OCI-LY7 (cell line): Measurements from ENCODE around the gene IGFBP6. TPM values are rescaled to one million over a fixed set of nuclear protein-coding genes. Genes with fewer than 3 reads are reported as not detected.

Experiments used
- BruUV-seq: library from RNA; stranded (reverse); fragments of 400-500 nt; replicated peaks from 2 replicates; lab custom pipeline; 2021; lab: Mats Ljungman, UMichigan
- CTCF ChIA-PET: fragments of 300-600 bp; sonication (Branson Sonifier 250); formaldehyde crosslinking; loops from one replicate; lab custom pipeline; 2022; ENCODE audit warnings: antibody characterized with exemption; ENCODE audit not compliant: unreplicated experiment; lab: Charles Lee
- POLR2A ChIA-PET: fragments of 300-600 bp; sonication (Branson Sonifier 250); formaldehyde crosslinking; loops from one replicate; lab custom pipeline; 2022; ENCODE audit warnings: antibody characterized with exemption; lab: Charles Lee
- DNase-seq: peaks from one replicate; pipeline ENCODE4 v3.0.0-alpha.2; 2015; ENCODE audit warnings: low spot score
- H2AFZ ChIP-seq: fragments of 200-600 bp; sonication (generic), shearing (Covaris generic); 2 replicates; pipeline ENCODE4 v1.6.1; 2014; ENCODE audit warnings: mild to moderate bottlenecking, antibody characterized with exemption, low read length, moderate library complexity
- H3K27ac ChIP-seq: fragments of 200-600 bp; sonication (generic); 2 replicates; pipeline ENCODE4 v1.5.1; 2014; ENCODE audit warnings: mixed run types, low read depth, mild to moderate bottlenecking, moderate library complexity, low read length, inconsistent platforms; ENCODE audit not compliant: poor library complexity, severe bottlenecking
- H3K36me3 ChIP-seq: fragments of 200-600 bp; sonication (generic); 2 replicates; pipeline ENCODE4 v1.6.1; 2014; ENCODE audit warnings: mild to moderate bottlenecking, antibody characterized with exemption, low read length, moderate library complexity, mixed read lengths; ENCODE audit not compliant: insufficient read depth
- H3K4me1 ChIP-seq: fragments of 200-600 bp; sonication (generic); 2 replicates; pipeline ENCODE4 v1.5.1; 2014; ENCODE audit warnings: mild to moderate bottlenecking, low read length; ENCODE audit not compliant: insufficient read depth, poor library complexity, severe bottlenecking
- H3K4me2 ChIP-seq: fragments of 200-600 bp; sonication (generic); 2 replicates; pipeline ENCODE4 v1.6.1; 2014; ENCODE audit warnings: mild to moderate bottlenecking, low read length
- H3K4me3 ChIP-seq: fragments of 200-600 bp; sonication (generic); 2 replicates; pipeline ENCODE4 v1.5.1; 2014; ENCODE audit warnings: mild to moderate bottlenecking, low read depth, low read length; ENCODE audit not compliant: poor library complexity, severe bottlenecking
- H3K79me2 ChIP-seq: fragments of 200-600 bp; sonication (generic); 2 replicates; pipeline ENCODE4 v1.6.1; 2016; ENCODE audit warnings: low read depth, mild to moderate bottlenecking, low read length, moderate library complexity, mixed read lengths; ENCODE audit not compliant: insufficient read depth
- H3K9me2 ChIP-seq: fragments of 200-600 bp; sonication (generic); 2 replicates; pipeline ENCODE4 v1.6.1; 2016; ENCODE audit warnings: mild to moderate bottlenecking, low read length, mixed read lengths; ENCODE audit not compliant: insufficient read depth
- H3K9me3 ChIP-seq: fragments of 200-600 bp; sonication (generic); 2 replicates; pipeline ENCODE4 v1.6.1; 2014; ENCODE audit warnings: mild to moderate bottlenecking, mixed run types, low read length, mixed read lengths
- H4K20me1 ChIP-seq: fragments of 200-600 bp; sonication (generic); 2 replicates; pipeline ENCODE4 v1.6.1; 2014; ENCODE audit warnings: mild to moderate bottlenecking, antibody characterized with exemption, low read length, moderate library complexity, mixed read lengths; ENCODE audit not compliant: insufficient read depth
- CTCF ChIP-seq: fragments of 200-600 bp; sonication (generic); conservative IDR thresholded peaks from 2 replicates; pipeline ENCODE4 v1.5.1; 2014; ENCODE audit warnings: mild to moderate bottlenecking, antibody characterized with exemption, low read length, moderate library complexity, mixed read lengths
- EZH2phosphoT487 ChIP-seq: fragments of 200-600 bp; sonication (generic); IDR thresholded peaks from 2 replicates; pipeline ENCODE4 v1.6.1; 2018; ENCODE audit warnings: low read depth, borderline replicate concordance, mild to moderate bottlenecking, mixed run types, antibody characterized with exemption, low read length, moderate library complexity, mixed read lengths
- intact Hi-C: fragments of 100-400 bp; cut with micrococcal nuclease; formaldehyde crosslinking; loops from one replicate; pipeline ENCODE4 v1.10.0; 2022; ENCODE audit not compliant: unreplicated experiment
- total RNA-seq, 2 experiments: library from RNA; depleted of rRNA in 1 of 2; stranded (reverse); fragments of >200 nt in 1 of 2; shearing (Covaris generic) in 1 of 2; gene quantifications; 2 replicates each; pipeline ENCODE4 v1.2.3, GENCODE V29; 2014 to 2022

IGFBP6 gene
- total RNA-seq, 2 experiments from 2014 or later: 2.9 TPM; not detected in 1

GRCh38 chr12:53123578-53124351, 26.3 kb downstream of the IGFBP6 start:
- Histone ChIP-seq H4K20me1 (no peaks in the 10 kb centered on the region), H3K4me2 (no peak overlapping the region), H3K9me2 (no peaks in the 10 kb centered on the region), H2AFZ (no peak overlapping the region), H3K27ac (no peak overlapping the region), H3K9me3 (no peaks in the 10 kb centered on the region), H3K4me3 (no peak overlapping the region), H3K4me1 (no peaks in the 10 kb centered on the region), H3K36me3 (no peaks in the 10 kb centered on the region), H3K79me2 (no peaks in the 10 kb centered on the region)
- CTCF ChIA-PET: no interaction called here
- no peak for DNase-seq
- POLR2A ChIA-PET: no interaction called here
- intact Hi-C loops: no loop called here
- BruUV-seq: no TSS peak
- no peak for TF ChIP-seq CTCF
- TF ChIP-seq EZH2phosphoT487: no peak

- CTCF ChIA-PET: no interaction called here
- Histone ChIP-seq H3K36me3 (no peaks in the 10 kb centered on the region), H4K20me1 (no peaks in the 10 kb centered on the region), H2AFZ (no peak overlapping the region), H3K9me2 (no peaks in the 10 kb centered on the region), H3K4me3 (no peak overlapping the region), H3K9me3 (no peaks in the 10 kb centered on the region), H3K4me2 (no peak overlapping the region), H3K4me1 (no peaks in the 10 kb centered on the region), H3K27ac (no peak overlapping the region), H3K79me2 (no peaks in the 10 kb centered on the region)
- DNase-seq: no peak
- TF ChIP-seq EZH2phosphoT487 (no peak), CTCF (no peak)
- intact Hi-C loops: no loop called here
- no TSS peak for BruUV-seq
- POLR2A ChIA-PET: no interaction called here
Observed at GRCh38 chr12:53124352-53124723, 26.9 kb downstream of the IGFBP6 start.

GRCh38 chr12:53127169-53127568, 29.7 kb downstream of the IGFBP6 start:
- Histone ChIP-seq H3K4me3 (no peak overlapping the region), H3K4me1 (no peaks in the 10 kb centered on the region), H3K27ac (no peak overlapping the region), H3K9me3 (no peaks in the 10 kb centered on the region), H3K79me2 (no peaks in the 10 kb centered on the region), H4K20me1 (no peaks in the 10 kb centered on the region), H3K4me2 (no peak overlapping the region), H3K9me2 (no peaks in the 10 kb centered on the region), H2AFZ (no peak overlapping the region), H3K36me3 (no peaks in the 10 kb centered on the region)
- TF ChIP-seq EZH2phosphoT487 (no peak), CTCF (no peak)
- no TSS peak for BruUV-seq
- no peak for DNase-seq
- ChIA-PET CTCF (no interaction called here), POLR2A (no interaction called here)
- intact Hi-C loops: no loop called here
